Mesodermal cell (in vitro differentiated cells): Measurements from ENCODE around the gene UGT1A9.

Experiments used
- H3K27ac ChIP-seq: 2 replicates; pipeline ENCODE4 v1.7.0; 2013; ENCODE audit warnings: mild to moderate bottlenecking, low read depth, low read length, moderate library complexity; ENCODE audit not compliant: severe bottlenecking
- H3K36me3 ChIP-seq: 2 replicates; pipeline ENCODE4 v1.7.1; 2013; ENCODE audit warnings: mild to moderate bottlenecking, low read length, moderate library complexity; ENCODE audit not compliant: control insufficient read depth, insufficient read depth
- H3K4me1 ChIP-seq: one replicate; pipeline ENCODE4 v1.7.1; 2013; ENCODE audit warnings: mild to moderate bottlenecking, low read length; ENCODE audit not compliant: insufficient read depth, control insufficient read depth, poor library complexity, severe bottlenecking
- H3K4me3 ChIP-seq: 2 replicates; pipeline ENCODE4 v1.7.0; 2013; ENCODE audit warnings: low read length, control low read depth, mild to moderate bottlenecking; ENCODE audit not compliant: insufficient read depth, poor library complexity, severe bottlenecking; ENCODE audit errors: extremely low read depth
- H3K9me3 ChIP-seq: 2 replicates; pipeline ENCODE4 v1.7.1; 2013; ENCODE audit warnings: mild to moderate bottlenecking, low read length, moderate library complexity; ENCODE audit not compliant: control insufficient read depth
- WGBS, 2 experiments: methylation state at CpG; one replicate each; pipeline ENCODE4 v1.1.5; 2013; ENCODE audit warnings: missing lambda C conversion rate in 2 of 2; ENCODE audit not compliant: insufficient coverage in 2 of 2; 5-methylcytosine and 5-hydroxymethylcytosine counted together

The UGT1A9 gene

DNA sequence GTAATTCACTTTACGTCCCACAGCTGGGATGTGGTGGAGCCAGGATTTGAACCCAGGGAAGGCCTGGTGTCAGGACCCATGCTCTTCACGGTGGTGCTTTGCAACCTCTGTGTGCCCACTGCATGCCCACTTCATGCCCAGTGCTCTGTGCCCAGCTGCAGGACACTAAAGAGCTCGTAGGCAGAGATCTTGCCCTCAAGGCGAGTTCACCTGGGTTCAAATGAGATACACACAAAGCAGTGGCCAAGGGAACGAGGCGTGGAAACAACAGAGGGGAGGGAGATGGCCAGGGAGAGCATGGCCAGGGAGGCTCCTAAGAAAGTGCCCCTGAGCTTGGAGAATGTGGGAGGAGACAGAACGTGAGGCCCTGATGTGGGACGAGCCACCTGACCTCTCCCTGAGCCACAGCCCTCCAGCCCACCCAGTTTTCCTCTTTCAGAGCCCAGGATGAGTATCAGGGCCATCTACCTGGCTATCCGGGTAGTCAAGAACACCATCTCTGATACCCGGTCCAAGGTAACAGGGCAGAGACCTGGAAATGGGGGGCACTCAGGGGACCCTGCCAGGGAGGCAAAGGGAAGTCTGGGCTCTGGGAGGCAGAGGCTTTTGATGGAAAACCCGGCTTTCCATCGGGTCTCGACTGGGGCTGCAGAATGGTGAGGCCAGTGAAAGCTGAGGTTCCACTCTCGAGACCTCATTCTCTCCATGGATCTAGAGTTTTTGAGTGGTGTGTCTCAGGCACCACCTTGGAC lies 126.8 kb downstream of the UGT1A9 start:
- Histone ChIP-seq H3K4me3 (no peak overlapping the region), H3K4me1 (no peaks in the 10 kb centered on the region), H3K9me3 (no peaks in the 10 kb centered on the region), H3K36me3 (no peaks in the 10 kb centered on the region), H3K27ac (no peak overlapping the region)
- WGBS, 2 experiments = 76 to 91% methylated on average over 14 of the region's 14 CpGs

DNA sequence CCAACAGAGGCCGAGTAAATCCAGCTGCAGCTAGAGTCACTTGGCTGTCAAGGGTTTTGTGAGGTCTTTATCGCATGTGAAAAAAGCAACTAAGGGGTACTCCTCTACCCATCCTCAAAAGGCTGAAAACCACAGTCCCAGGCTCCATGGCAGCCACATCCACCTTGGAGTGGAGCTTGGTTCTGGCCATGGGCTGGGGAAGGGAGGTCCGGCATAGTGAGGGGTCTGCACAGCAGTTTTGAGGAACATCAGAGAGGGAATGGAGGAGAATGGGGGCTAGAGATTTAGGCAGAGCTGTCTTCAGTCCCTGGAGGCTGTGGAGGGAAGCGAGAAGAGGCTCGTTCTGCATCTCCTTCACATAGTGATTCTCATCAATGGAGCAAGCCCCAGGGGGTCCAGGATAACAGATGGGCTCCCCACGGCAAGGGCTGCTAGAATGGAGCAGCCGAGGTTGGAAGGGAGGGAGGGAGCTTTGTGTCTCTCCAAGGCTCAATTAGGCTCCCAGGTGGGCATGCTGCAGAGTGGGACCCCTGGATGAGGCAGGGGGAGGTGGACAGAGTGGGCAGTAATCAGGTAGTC lies 127.5 kb downstream of the UGT1A9 start:
- H3K9me3 ChIP-seq = no peaks in the 10 kb centered on the region
- no peaks in the 10 kb centered on the region for H3K4me1 ChIP-seq
- WGBS, 2 experiments = 42 to 60% methylated on average over 2 to 3 of the region's 7 CpGs
- H3K4me3 ChIP-seq = no peak overlapping the region
- no peaks in the 10 kb centered on the region for H3K36me3 ChIP-seq
- H3K27ac ChIP-seq = no peak overlapping the region

DNA sequence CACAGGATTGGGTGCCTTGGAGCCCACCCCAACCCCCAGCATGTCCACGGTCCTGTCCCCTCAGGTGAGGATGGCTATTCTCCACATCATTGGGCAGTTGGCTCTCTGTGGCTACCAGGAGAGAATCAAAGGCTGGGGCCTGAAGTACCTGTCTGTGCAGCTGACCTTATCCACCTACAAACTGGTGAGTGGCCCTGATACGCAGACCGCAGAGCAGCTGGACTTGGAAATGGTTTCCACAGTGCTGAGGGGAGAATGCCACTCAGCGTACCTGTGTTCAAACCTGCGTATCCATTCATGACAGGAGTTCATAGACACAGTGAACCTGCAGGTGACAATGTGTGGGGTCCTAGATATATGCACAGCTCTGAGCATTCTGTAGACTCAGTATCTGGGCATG lies 128.0 kb downstream of the UGT1A9 start:
- 71 to 75% methylated on average over 4 to 5 of the region's 5 CpGs for WGBS, 2 experiments
- H3K36me3 ChIP-seq = no peaks in the 10 kb centered on the region
- no peak overlapping the region for H3K4me3 ChIP-seq
- H3K9me3 ChIP-seq = no peaks in the 10 kb centered on the region
- no peak overlapping the region for H3K27ac ChIP-seq
- no peaks in the 10 kb centered on the region for H3K4me1 ChIP-seq

DNA sequence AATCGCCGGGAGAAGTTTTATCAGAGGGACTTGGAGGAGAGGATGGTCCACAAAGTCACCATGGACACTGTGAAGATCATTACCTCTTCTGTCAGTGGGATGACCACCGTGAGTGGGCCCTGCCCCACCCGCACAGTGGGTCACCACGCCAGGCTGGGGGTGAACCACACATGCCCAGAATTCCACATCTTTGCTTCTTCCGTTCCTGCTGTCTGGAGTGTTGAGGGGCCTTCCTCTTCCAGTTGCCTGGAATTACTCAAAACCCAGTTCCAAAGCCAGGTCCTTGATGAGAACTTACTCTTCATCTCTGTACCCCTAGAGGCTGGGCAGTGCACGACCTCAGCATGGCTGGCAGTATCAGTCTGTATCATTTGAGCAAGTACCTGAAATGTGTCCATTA lies 128.5 kb downstream of the UGT1A9 start:
- Histone ChIP-seq H3K36me3 (no peaks in the 10 kb centered on the region), H3K27ac (no peak overlapping the region), H3K9me3 (no peaks in the 10 kb centered on the region), H3K4me3 (no peak overlapping the region), H3K4me1 (no peaks in the 10 kb centered on the region)
- 86 to 89% methylated on average over 5 to 7 of the region's 7 CpGs for WGBS, 2 experiments

DNA sequence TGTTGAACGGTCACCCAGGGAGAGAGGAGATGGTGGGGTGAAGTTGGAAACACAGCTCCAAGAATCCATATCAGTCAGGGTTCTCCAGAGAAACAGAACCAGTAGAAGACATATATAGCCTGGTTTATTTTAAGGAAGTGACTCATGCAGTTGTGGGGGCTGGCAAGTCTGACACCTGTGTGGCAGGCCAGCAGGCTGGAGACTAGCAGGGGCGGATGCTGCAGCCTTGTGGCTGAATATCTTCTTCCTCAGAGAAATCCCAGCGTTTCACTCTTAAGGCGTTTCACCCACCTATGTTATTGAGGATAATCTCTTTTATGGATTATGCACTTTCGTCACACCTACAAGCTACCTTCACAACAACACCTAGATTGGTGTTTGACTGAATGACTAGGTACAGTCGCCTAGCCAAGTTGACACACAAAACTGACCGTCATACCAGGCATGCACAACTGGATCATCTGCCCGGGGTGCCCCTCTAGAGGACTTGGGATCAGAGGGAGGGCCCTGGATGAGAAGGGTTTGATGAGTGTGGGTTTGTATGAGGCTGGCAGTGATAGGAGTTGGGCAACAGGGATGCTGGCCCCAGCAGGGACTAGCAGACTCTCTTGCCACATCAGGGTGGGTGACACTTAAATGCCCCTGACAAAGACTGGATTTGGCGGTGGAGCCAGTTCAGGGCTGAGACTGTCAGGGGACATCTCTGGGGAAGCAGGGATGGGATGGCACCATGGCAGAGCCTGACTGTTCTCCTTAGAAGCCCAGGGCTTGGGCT lies 129.8 kb downstream of the UGT1A9 start:
- Histone ChIP-seq H3K27ac (no peak overlapping the region), H3K9me3 (no peaks in the 10 kb centered on the region), H3K4me1 (no peaks in the 10 kb centered on the region), H3K36me3 (no peaks in the 10 kb centered on the region), H3K4me3 (no peak overlapping the region)
- 95 to 100% methylated on average over 2 of the region's 9 CpGs for WGBS, 2 experiments

DNA sequence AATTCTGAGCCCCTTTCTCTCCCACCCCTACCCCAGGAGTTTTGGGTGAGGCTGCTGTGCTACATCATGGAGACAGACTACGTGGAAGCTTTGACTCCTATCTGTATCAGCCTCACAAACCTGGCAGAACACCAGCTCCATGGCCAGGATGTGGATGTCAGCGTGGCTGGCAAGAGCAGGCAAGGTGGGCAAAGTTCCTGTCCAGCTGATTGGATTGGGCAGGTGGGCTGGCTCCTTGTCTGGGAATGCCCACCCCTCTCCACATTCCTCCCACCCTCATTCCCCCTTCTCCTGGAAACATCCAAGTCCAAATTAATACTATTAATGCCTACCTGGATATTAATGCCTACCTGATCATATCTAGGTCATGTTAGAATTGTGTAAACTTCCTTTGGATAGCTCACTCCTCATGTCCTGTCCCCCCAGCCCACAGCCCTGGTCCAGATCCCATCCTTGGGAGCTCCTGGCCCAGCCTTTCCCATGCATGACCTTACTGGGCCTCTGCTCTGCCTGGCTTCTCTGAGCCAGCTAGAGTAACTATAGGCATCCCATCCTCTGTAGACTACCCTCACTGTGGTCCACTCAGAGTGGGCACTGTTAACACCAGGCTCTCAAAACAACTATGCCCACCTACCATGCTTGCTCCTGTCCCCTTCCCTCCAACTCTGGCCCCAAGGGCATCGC lies 130.6 kb downstream of the UGT1A9 start:
- Histone ChIP-seq H3K9me3 (no peaks in the 10 kb centered on the region), H3K4me3 (no peak overlapping the region), H3K36me3 (no peaks in the 10 kb centered on the region), H3K27ac (no peak overlapping the region), H3K4me1 (no peaks in the 10 kb centered on the region)
- 80% methylated on average over 1 of the region's 3 CpGs; no CpG with 5 or more reads in 1 of the 2 experiments for WGBS, 2 experiments

DNA sequence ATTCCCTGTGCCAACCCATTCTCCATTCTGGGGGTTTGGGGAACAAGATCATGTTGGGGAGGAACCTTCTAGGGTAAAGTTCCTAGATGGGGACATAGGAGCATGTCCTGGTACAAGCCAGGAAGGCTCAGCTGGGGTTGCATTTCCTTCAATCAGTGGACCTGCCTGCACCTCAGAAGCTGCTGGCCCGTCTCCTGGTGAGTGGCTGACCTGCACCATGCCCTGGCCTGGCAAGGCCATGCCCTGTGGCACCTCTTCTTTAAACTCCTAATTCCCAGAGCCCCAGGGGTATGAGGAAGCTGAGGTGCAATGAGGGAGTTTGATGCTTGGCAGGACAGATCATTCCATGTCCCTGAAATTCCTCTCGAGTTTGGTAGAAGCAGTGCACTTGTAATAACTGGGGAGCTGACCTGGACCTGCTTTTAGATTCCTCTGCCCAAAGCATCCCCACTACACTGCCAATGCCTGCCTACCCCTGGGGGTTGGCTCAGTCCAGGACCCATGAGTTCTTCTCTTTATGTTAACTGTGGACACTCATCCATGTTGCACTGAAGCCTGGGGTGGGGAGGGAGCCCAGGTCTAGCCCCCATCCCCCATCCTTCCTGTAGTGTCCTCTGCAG lies 131.7 kb downstream of the UGT1A9 start:
- Histone ChIP-seq H3K36me3 (no peaks in the 10 kb centered on the region), H3K9me3 (no peaks in the 10 kb centered on the region), H3K4me1 (no peaks in the 10 kb centered on the region), H3K4me3 (no peak overlapping the region), H3K27ac (no peak overlapping the region)
- 87 to 89% methylated on average over 1 to 2 of the region's 2 CpGs for WGBS, 2 experiments

DNA sequence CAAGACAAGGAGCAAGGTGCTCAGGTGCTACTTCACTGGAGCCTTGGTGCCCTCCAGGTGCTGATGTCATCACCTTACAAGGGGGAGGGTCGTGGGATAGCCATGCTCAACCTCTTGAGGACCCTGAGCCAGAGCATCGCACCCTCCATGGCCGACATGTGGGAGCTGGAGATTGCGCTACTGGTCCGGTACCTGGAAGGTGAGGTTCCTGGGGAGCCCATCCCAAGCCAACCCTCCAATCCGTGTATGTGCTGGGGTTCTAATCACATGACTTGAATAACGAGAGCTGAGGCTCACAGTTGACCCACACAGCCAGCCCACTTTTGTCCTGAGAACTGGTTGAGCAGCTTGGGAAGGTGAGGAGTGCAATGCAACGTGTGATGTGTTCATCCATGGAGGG lies 132.3 kb downstream of the UGT1A9 start:
- WGBS, 2 experiments = 67 to 70% methylated on average over 3 to 6 of the region's 8 CpGs
- Histone ChIP-seq H3K4me1 (no peaks in the 10 kb centered on the region), H3K4me3 (no peak overlapping the region)

DNA sequence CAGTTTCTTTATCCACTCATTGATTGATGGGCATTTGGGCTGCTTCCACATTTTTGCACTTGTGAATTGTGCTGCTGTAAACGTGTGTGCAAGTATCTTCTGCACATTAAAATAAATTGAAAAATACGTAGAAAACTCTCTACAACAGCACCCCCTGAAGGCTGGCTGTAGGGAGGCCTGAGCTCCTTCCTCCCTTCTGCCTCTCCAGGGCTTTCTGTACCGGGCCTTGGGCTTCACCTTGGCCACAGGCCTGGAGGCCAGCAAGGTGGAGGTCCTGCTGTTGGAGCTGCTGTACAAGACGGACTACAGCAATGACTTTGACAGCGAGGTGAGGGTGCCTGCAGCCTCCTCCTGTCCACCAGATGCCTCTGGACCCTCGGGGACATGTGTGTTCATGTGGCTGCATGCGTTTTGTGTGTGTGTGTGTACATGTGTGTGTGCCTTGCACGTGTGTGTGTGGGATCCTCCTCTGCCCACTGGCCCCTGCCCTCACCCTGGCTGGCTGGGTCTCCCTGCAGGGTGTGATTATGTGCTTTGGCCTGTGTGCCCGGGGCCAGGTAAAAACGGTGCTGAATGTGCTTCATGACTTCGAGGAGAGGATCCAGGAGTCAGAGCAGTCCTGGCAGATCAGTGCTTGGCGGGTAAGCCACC lies 135.6 kb downstream of the UGT1A9 start:
- H3K4me3 ChIP-seq = no peak overlapping the region
- H3K4me1 ChIP-seq = no peaks in the 10 kb centered on the region
- no peak overlapping the region for H3K27ac ChIP-seq
- no peaks in the 10 kb centered on the region for H3K9me3 ChIP-seq
- 83 to 89% methylated on average over 9 to 10 of the region's 12 CpGs for WGBS, 2 experiments
- H3K36me3 ChIP-seq = no peaks in the 10 kb centered on the region

More for the DNA sequence above, 132.3 kb downstream of the UGT1A9 start:
- Histone ChIP-seq H3K9me3 (no peaks in the 10 kb centered on the region), H3K27ac (no peak overlapping the region), H3K36me3 (no peaks in the 10 kb centered on the region)
